ENCODE data around the gene PTPN23.

DNA sequence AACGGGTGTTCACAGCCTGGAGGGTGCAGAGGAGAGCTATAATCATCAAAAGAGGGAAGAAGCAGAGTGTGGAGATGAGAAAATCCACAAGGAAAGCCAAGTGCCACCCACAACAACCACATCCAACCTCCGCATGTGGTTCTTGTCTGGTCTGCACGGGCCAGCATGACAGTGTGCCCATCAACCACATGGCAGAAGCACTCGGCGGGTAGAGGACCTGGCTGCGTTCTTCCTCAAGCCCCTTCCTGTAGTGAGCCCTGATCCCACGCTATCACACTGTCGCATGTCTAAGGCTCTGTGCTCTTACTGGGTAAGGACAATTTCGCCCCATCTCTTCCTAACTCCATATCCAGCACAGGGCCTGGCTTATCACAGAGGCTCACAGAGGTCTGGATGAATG lies 41.9 kb downstream of the PTPN23 start:
- TF ChIP-seq, protein P1, sequence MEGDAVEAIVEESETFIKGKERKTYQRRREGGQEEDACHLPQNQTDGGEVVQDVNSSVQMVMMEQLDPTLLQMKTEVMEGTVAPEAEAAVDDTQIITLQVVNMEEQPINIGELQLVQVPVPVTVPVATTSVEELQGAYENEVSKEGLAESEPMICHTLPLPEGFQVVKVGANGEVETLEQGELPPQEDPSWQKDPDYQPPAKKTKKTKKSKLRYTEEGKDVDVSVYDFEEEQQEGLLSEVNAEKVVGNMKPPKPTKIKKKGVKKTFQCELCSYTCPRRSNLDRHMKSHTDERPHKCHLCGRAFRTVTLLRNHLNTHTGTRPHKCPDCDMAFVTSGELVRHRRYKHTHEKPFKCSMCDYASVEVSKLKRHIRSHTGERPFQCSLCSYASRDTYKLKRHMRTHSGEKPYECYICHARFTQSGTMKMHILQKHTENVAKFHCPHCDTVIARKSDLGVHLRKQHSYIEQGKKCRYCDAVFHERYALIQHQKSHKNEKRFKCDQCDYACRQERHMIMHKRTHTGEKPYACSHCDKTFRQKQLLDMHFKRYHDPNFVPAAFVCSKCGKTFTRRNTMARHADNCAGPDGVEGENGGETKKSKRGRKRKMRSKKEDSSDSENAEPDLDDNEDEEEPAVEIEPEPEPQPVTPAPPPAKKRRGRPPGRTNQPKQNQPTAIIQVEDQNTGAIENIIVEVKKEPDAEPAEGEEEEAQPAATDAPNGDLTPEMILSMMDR (IDR thresholded peaks at IDR 0.05) = no peak
- no peak for TF ChIP-seq POLR2A (IDR thresholded peaks at IDR 0.05)

Measured in lower leg skin (tissue), 3 donors.